WTC11 (cell line): Measurements from ENCODE around the gene TBC1D22B.

Experiments
- EMX1 ChIP-seq: fragments of 250-450 bp; sonication (Bioruptor Pico); IDR thresholded peaks from 2 replicates; pipeline ENCODE4 v1.8.0; 2021; ENCODE audit warnings: mild to moderate bottlenecking
- GTF2I ChIP-seq: fragments of 250-450 bp; sonication (Bioruptor Pico); conservative IDR thresholded peaks from 2 replicates; pipeline ENCODE4 v1.4.0; 2021; ENCODE audit warnings: mild to moderate bottlenecking
- HMGXB4 ChIP-seq: sonication (generic); formaldehyde crosslinking; IDR thresholded peaks from 2 replicates; pipeline ENCODE4 v1.8.1; 2023; ENCODE audit warnings: mild to moderate bottlenecking, moderate library complexity, missing genetic modification reagents
- MXD4 ChIP-seq: fragments of 250-450 bp; sonication (Bioruptor Pico); IDR thresholded peaks from 2 replicates; pipeline ENCODE4 v1.8.0; 2021; ENCODE audit warnings: mild to moderate bottlenecking, moderate library complexity, borderline replicate concordance
- NR2C2 ChIP-seq: sonication (generic); formaldehyde crosslinking; IDR thresholded peaks from 2 replicates; pipeline ENCODE4 v1.8.0; 2022; ENCODE audit warnings: mild to moderate bottlenecking, missing genetic modification reagents
- SP1 ChIP-seq: sonication (generic); formaldehyde crosslinking; conservative IDR thresholded peaks from 2 replicates; pipeline ENCODE4 v1.8.1; 2022; ENCODE audit warnings: missing genetic modification reagents
- TEAD4 ChIP-seq: sonication (generic); formaldehyde crosslinking; IDR thresholded peaks from 2 replicates; pipeline ENCODE4 v1.8.0; 2022; ENCODE audit warnings: mild to moderate bottlenecking, missing genetic modification reagents
- ZNF423 ChIP-seq: fragments of 250-450 bp; sonication (Bioruptor Pico); IDR thresholded peaks from 2 replicates; pipeline ENCODE4 v2.1.2; 2022; ENCODE audit warnings: mild to moderate bottlenecking, moderate library complexity
- TF ChIP-seq, protein P1 (sequence below): sonication (generic); formaldehyde crosslinking; IDR thresholded peaks from 2 replicates; pipeline ENCODE4 v1.8.0; 2023; ENCODE audit warnings: missing genetic modification reagents
- TF ChIP-seq, protein P2 (sequence below): fragments of 200-600 bp; IDR thresholded peaks from 2 replicates; pipeline ENCODE4 v1.8.0; 2022; ENCODE audit warnings: antibody characterized with exemption
- TF ChIP-seq, protein P3 (sequence below): sonication (generic); formaldehyde crosslinking; conservative IDR thresholded peaks from 2 replicates; pipeline ENCODE4 v1.8.1; 2022; ENCODE audit warnings: mild to moderate bottlenecking, missing genetic modification reagents
- TF ChIP-seq, protein P4 (sequence below): fragments of 250-450 bp; sonication (Bioruptor Pico); IDR thresholded peaks from 2 replicates; pipeline ENCODE4 v1.9.0; 2021; ENCODE audit warnings: mild to moderate bottlenecking, borderline replicate concordance
- TF ChIP-seq, protein P5 (sequence below): sonication (generic); formaldehyde crosslinking; IDR thresholded peaks from 2 replicates; pipeline ENCODE4 v1.8.0; 2022; ENCODE audit warnings: mild to moderate bottlenecking, missing genetic modification reagents

DNA sequence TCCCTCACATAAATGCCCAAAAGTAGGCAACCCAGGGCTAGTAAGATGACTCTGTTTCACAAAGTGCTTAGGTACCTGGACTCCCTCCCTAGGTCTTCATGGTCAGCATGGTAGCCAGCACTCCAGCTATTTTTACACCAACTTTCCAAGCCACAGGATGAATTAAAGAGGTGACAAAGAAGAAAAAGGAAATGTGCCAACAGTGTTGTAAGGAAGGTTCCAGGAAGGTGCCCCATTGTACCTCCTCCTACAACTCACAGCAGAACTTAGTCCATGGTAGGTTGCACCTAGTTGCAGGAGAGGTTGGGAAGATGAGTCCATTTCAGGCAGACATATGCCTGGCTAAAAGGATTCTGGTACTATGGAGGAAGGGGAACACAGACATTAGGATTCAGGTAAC lies 76.5 kb downstream of the TBC1D22B start:
- no peak for TF ChIP-seq MXD4 (CRISPR knock-in tag)
- TF ChIP-seq, protein P1, sequence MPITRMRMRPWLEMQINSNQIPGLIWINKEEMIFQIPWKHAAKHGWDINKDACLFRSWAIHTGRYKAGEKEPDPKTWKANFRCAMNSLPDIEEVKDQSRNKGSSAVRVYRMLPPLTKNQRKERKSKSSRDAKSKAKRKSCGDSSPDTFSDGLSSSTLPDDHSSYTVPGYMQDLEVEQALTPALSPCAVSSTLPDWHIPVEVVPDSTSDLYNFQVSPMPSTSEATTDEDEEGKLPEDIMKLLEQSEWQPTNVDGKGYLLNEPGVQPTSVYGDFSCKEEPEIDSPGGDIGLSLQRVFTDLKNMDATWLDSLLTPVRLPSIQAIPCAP = no peak
- TF ChIP-seq, protein P2, sequence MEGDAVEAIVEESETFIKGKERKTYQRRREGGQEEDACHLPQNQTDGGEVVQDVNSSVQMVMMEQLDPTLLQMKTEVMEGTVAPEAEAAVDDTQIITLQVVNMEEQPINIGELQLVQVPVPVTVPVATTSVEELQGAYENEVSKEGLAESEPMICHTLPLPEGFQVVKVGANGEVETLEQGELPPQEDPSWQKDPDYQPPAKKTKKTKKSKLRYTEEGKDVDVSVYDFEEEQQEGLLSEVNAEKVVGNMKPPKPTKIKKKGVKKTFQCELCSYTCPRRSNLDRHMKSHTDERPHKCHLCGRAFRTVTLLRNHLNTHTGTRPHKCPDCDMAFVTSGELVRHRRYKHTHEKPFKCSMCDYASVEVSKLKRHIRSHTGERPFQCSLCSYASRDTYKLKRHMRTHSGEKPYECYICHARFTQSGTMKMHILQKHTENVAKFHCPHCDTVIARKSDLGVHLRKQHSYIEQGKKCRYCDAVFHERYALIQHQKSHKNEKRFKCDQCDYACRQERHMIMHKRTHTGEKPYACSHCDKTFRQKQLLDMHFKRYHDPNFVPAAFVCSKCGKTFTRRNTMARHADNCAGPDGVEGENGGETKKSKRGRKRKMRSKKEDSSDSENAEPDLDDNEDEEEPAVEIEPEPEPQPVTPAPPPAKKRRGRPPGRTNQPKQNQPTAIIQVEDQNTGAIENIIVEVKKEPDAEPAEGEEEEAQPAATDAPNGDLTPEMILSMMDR = no peak
- TF ChIP-seq SP1 (CRISPR knock-in tag) = no peak
- TF ChIP-seq NR2C2 (CRISPR knock-in tag) = no peak
- TF ChIP-seq GTF2I = no peak
- TF ChIP-seq, protein P3, sequence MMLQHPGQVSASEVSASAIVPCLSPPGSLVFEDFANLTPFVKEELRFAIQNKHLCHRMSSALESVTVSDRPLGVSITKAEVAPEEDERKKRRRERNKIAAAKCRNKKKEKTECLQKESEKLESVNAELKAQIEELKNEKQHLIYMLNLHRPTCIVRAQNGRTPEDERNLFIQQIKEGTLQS (CRISPR knock-in tag) = no peak
- TF ChIP-seq, protein P4, sequence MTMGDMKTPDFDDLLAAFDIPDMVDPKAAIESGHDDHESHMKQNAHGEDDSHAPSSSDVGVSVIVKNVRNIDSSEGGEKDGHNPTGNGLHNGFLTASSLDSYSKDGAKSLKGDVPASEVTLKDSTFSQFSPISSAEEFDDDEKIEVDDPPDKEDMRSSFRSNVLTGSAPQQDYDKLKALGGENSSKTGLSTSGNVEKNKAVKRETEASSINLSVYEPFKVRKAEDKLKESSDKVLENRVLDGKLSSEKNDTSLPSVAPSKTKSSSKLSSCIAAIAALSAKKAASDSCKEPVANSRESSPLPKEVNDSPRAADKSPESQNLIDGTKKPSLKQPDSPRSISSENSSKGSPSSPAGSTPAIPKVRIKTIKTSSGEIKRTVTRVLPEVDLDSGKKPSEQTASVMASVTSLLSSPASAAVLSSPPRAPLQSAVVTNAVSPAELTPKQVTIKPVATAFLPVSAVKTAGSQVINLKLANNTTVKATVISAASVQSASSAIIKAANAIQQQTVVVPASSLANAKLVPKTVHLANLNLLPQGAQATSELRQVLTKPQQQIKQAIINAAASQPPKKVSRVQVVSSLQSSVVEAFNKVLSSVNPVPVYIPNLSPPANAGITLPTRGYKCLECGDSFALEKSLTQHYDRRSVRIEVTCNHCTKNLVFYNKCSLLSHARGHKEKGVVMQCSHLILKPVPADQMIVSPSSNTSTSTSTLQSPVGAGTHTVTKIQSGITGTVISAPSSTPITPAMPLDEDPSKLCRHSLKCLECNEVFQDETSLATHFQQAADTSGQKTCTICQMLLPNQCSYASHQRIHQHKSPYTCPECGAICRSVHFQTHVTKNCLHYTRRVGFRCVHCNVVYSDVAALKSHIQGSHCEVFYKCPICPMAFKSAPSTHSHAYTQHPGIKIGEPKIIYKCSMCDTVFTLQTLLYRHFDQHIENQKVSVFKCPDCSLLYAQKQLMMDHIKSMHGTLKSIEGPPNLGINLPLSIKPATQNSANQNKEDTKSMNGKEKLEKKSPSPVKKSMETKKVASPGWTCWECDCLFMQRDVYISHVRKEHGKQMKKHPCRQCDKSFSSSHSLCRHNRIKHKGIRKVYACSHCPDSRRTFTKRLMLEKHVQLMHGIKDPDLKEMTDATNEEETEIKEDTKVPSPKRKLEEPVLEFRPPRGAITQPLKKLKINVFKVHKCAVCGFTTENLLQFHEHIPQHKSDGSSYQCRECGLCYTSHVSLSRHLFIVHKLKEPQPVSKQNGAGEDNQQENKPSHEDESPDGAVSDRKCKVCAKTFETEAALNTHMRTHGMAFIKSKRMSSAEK (CRISPR knock-in tag) = no peak
- TF ChIP-seq, protein P5, sequence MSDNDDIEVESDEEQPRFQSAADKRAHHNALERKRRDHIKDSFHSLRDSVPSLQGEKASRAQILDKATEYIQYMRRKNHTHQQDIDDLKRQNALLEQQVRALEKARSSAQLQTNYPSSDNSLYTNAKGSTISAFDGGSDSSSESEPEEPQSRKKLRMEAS (CRISPR knock-in tag) = no peak
- no peak for TF ChIP-seq ZNF423 (CRISPR knock-in tag)
- TF ChIP-seq TEAD4 (CRISPR knock-in tag) = no peak
- TF ChIP-seq EMX1 (CRISPR knock-in tag) = no peak
- no peak for TF ChIP-seq HMGXB4 (CRISPR knock-in tag)
